IPS-18a (cell line): Measurements from ENCODE around the gene TRAK1.

Source experiments
- H3K27ac ChIP-seq: one replicate; pipeline ENCODE4 v1.5.1; 2013; ENCODE audit warnings: low read length
- H3K27me3 ChIP-seq: one replicate; pipeline ENCODE4 v1.6.1; 2013; ENCODE audit warnings: mild to moderate bottlenecking, low read length; ENCODE audit not compliant: control insufficient read depth, insufficient read depth
- H3K36me3 ChIP-seq: one replicate; pipeline ENCODE4 v1.6.1; 2013; ENCODE audit warnings: low read depth, low read length; ENCODE audit not compliant: control insufficient read depth
- H3K4me1 ChIP-seq: one replicate; pipeline ENCODE4 v1.6.1; 2013; ENCODE audit warnings: low read depth, low read length; ENCODE audit not compliant: control insufficient read depth
- H3K4me3 ChIP-seq: one replicate; pipeline ENCODE4 v1.5.1; 2013; ENCODE audit warnings: low read length
- H3K9ac ChIP-seq: one replicate; pipeline ENCODE4 v1.6.1; 2013; ENCODE audit warnings: mild to moderate bottlenecking, low read length, moderate library complexity
- H3K9me3 ChIP-seq: one replicate; pipeline ENCODE4 v1.6.1; 2013; ENCODE audit warnings: low read depth, low read length; ENCODE audit not compliant: control insufficient read depth

The TRAK1 gene

DNA sequence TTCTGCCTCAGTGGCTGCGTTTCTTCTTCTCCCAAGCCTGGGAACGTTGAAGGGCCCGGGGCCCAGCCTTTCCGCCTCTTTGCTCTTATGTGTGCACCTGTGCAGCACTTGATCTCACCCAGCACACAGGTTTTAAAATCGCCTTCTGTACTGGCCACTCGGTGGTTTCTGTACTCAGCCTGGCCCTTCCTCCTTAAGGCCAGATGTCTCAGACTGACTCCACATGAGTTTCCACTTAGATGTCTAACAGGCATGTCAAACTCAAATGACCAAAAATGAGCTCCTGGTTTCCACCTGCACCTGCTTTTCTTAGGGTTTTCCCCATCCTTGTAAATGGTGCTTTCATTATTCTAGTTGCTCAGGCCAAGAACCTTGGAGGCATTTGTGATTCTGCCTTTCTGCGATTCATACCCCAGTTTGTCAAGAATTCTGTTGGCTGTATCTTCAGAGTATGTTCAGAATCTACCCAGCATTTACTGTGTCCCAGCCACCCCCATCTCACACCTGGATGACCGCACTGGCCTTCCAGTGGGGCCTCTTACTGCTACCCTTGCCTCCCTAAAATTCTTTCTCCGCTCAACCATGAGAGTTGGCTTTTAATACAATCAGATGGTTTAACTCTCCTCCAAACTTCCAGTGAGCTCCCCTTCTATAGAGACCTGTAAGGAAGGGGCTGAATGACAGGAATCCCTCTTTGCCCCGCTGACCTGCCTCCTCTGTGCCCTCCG, 2.2 kb upstream of the TRAK1 start:
- Histone ChIP-seq H3K36me3 (no peaks in the 10 kb centered on the region), H3K27ac (no peak overlapping the region), H3K9ac (no peak overlapping the region), H3K9me3 (no peaks in the 10 kb centered on the region), H3K27me3 (no peaks in the 10 kb centered on the region), H3K4me1 (no peaks in the 10 kb centered on the region), H3K4me3 (no peak overlapping the region)

GRCh38 chr3:42092006-42092405, 849 bp downstream of the TRAK1 start:
- no peaks in the 10 kb centered on the region for H3K36me3 ChIP-seq
- H3K4me1 ChIP-seq = no peaks in the 10 kb centered on the region
- H3K9ac ChIP-seq = no peak overlapping the region
- H3K9me3 ChIP-seq = no peaks in the 10 kb centered on the region
- no peak overlapping the region for H3K4me3 ChIP-seq
- no peaks in the 10 kb centered on the region for H3K27me3 ChIP-seq
- no peak overlapping the region for H3K27ac ChIP-seq

GRCh38 chr3:42094128-42094527, 3.0 kb downstream of the TRAK1 start:
- peaks cover 5% of the 10 kb centered on the region for H3K4me1 ChIP-seq
- H3K9ac ChIP-seq = no peak overlapping the region
- no peaks in the 10 kb centered on the region for H3K9me3 ChIP-seq
- no peak overlapping the region for H3K27ac ChIP-seq
- no peaks in the 10 kb centered on the region for H3K36me3 ChIP-seq
- no peak overlapping the region for H3K4me3 ChIP-seq
- no peaks in the 10 kb centered on the region for H3K27me3 ChIP-seq

GRCh38 chr3:42094691-42095391, 3.7 kb downstream of the TRAK1 start:
- no peaks in the 10 kb centered on the region for H3K36me3 ChIP-seq
- H3K9ac ChIP-seq = no peak overlapping the region
- H3K4me1 ChIP-seq = peaks cover 11% of the 10 kb centered on the region
- H3K4me3 ChIP-seq = no peak overlapping the region
- H3K27me3 ChIP-seq = no peaks in the 10 kb centered on the region
- H3K9me3 ChIP-seq = no peaks in the 10 kb centered on the region
- H3K27ac ChIP-seq = no peak overlapping the region

- no peak overlapping the region for H3K27ac ChIP-seq
- H3K27me3 ChIP-seq = no peaks in the 10 kb centered on the region
- no peaks in the 10 kb centered on the region for H3K9me3 ChIP-seq
- no peaks in the 10 kb centered on the region for H3K36me3 ChIP-seq
- no peak overlapping the region for H3K9ac ChIP-seq
- H3K4me3 ChIP-seq = no peak overlapping the region
- peaks cover 11% of the 10 kb centered on the region for H3K4me1 ChIP-seq
These were observed 4.4 kb downstream of the TRAK1 start for GRCh38 chr3:42095540-42095939.

- Histone ChIP-seq H3K27ac (no peak overlapping the region), H3K9me3 (no peaks in the 10 kb centered on the region), H3K27me3 (no peaks in the 10 kb centered on the region), H3K4me1 (peaks cover 11% of the 10 kb centered on the region), H3K9ac (no peak overlapping the region), H3K4me3 (no peak overlapping the region), H3K36me3 (no peaks in the 10 kb centered on the region)
These were observed 5.8 kb downstream of the TRAK1 start for GRCh38 chr3:42096796-42097565.

DNA sequence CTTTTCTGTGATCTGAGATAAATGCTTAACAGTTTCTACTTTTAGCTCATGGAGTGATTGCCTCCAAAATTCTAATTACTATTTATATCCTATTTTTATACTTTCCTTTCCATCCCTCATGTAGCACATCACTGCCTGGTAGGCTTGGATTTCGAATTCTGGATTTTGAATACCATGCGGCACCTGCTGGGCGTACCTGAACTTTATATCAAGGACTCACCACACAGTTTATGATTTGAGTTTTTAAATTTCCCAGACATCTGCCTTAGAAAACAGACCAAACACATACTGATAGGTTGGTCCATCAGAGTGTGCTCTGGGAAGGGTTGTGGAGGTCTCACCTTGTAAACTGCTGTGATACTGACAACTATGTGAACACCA, 6.4 kb downstream of the TRAK1 start:
- Histone ChIP-seq H3K4me1 (peaks cover 11% of the 10 kb centered on the region), H3K27me3 (no peaks in the 10 kb centered on the region), H3K36me3 (no peaks in the 10 kb centered on the region), H3K9me3 (no peaks in the 10 kb centered on the region), H3K9ac (no peak overlapping the region), H3K4me3 (no peak overlapping the region), H3K27ac (no peak overlapping the region)

DNA sequence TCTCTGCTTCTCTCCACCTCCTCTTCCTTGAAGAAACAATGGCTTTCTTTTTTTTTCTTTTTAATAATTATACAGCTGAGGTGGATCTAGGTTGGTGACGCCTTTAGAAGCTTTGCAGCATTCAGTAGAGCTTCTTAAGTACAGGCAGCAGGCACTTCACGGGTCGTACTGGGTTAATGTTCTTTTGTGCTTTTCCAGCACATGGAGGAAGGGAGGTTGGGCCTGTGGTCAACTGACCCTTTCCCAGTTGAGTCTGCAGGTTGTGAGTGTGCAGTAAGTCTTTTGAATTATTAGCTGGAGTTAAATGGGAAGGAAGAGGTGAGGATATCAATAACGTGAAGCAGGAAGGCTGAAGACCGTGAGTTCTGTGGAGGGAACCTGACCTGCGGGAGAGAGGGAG, 7.0 kb downstream of the TRAK1 start:
- no peak overlapping the region for H3K27ac ChIP-seq
- no peaks in the 10 kb centered on the region for H3K27me3 ChIP-seq
- no peaks in the 10 kb centered on the region for H3K9me3 ChIP-seq
- peaks cover 11% of the 10 kb centered on the region for H3K4me1 ChIP-seq
- H3K4me3 ChIP-seq = no peak overlapping the region
- H3K36me3 ChIP-seq = no peaks in the 10 kb centered on the region
- H3K9ac ChIP-seq = no peak overlapping the region

DNA sequence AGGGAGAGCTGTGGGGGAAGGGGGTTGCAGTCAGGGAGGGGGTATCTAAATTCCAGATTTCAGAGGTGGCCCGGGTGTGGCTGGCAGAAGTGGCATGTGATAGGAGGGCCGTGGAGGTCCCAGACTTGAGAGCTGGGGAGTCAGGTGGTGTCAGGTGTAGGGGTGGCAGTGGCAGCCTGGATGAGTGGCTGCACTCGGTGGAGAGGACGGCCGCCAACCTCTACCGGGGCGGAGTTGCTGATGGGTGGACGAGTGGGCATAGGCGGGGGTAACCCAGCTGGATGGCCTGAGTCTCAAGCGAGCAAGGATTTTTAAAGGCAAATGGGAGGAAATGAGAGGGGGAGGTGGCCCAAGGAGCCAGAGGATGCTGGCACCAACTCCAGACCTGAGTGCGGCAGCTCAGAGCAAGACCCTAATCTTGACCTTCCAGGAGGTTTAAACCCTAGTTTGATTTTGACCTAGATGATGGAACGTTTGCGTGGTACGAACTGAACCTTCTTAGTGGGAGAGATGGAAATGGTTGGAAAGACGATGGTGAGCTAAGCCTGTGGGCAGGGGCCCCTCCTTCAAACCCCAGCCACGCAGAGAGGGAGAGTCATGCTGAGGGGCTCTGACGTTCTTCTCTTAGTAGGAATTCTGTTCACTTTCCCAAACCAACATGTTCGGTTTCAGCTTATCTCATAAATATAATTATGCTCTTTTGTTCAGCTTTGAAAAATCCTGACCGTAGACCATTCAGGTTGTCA, 8.0 kb downstream of the TRAK1 start:
- peaks cover 11% of the 10 kb centered on the region for H3K4me1 ChIP-seq
- no peak overlapping the region for H3K4me3 ChIP-seq
- no peaks in the 10 kb centered on the region for H3K36me3 ChIP-seq
- H3K27ac ChIP-seq = no peak overlapping the region
- no peaks in the 10 kb centered on the region for H3K9me3 ChIP-seq
- H3K27me3 ChIP-seq = no peaks in the 10 kb centered on the region
- no peak overlapping the region for H3K9ac ChIP-seq

DNA sequence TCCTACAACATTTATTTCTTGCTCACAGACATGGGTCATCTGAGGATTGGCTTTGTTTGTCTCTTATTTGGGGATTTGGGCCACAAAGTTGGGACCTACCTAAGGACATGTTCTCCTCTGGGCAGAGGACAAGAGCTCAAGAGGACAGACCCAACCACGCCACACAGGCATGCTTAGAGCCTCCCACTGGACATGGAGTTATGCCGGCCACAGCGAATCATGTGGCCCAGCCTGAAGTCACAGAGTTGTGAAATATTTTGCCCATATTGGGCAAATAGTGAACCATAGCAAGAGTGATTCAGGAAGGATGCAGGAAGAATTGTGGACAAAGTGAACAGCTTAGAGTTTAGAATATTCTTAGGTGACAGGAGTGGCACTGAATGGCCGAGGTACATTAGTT, 9.9 kb downstream of the TRAK1 start:
- no peak overlapping the region for H3K9ac ChIP-seq
- no peaks in the 10 kb centered on the region for H3K9me3 ChIP-seq
- no peak overlapping the region for H3K27ac ChIP-seq

GRCh38 chr3:42101481-42101880, 10.3 kb downstream of the TRAK1 start:
- Histone ChIP-seq H3K9me3 (no peaks in the 10 kb centered on the region), H3K4me3 (no peak overlapping the region), H3K9ac (no peak overlapping the region), H3K27me3 (no peaks in the 10 kb centered on the region), H3K4me1 (peaks cover 11% of the 10 kb centered on the region), H3K36me3 (no peaks in the 10 kb centered on the region), H3K27ac (no peak overlapping the region)

More for the DNA sequence above, 9.9 kb downstream of the TRAK1 start:
- Histone ChIP-seq H3K4me1 (peaks cover 11% of the 10 kb centered on the region), H3K4me3 (no peak overlapping the region), H3K36me3 (no peaks in the 10 kb centered on the region), H3K27me3 (no peaks in the 10 kb centered on the region)
